Trophoblast cell (in vitro differentiated cells and primary cell): ENCODE measurements around the gene ZBTB40.

Experiments used
- DNase-seq, 2 donors: peaks; one replicate each; pipeline ENCODE4 v3.0.0-alpha.2; 2016
- H2AFZ ChIP-seq: 2 replicates; pipeline ENCODE4 v1.6.1; 2013; ENCODE audit warnings: low read length, moderate library complexity, mild to moderate bottlenecking; ENCODE audit not compliant: insufficient read depth, poor library complexity
- H2AK5ac ChIP-seq: 2 replicates; pipeline ENCODE4 v1.6.1; 2013; ENCODE audit warnings: mild to moderate bottlenecking, low read length
- H2BK120ac ChIP-seq: 2 replicates; pipeline ENCODE4 v1.6.1; 2013; ENCODE audit warnings: low read length, mild to moderate bottlenecking, moderate library complexity; ENCODE audit not compliant: insufficient read depth, poor library complexity
- H2BK12ac ChIP-seq: 2 replicates; pipeline ENCODE4 v1.6.1; 2013; ENCODE audit warnings: mild to moderate bottlenecking, low read length, moderate library complexity
- H2BK5ac ChIP-seq: 2 replicates; pipeline ENCODE4 v1.6.1; 2013; ENCODE audit warnings: low read length, low read depth, moderate library complexity, mild to moderate bottlenecking; ENCODE audit not compliant: poor library complexity
- H3K14ac ChIP-seq: 2 replicates; pipeline ENCODE4 v1.6.1; 2013; ENCODE audit warnings: mild to moderate bottlenecking, low read length
- H3K18ac ChIP-seq: 2 replicates; pipeline ENCODE4 v1.6.1; 2013; ENCODE audit warnings: mild to moderate bottlenecking, low read length
- H3K23ac ChIP-seq: 2 replicates; pipeline ENCODE4 v1.6.1; 2013; ENCODE audit warnings: low read length
- H3K27ac ChIP-seq: 2 replicates; pipeline ENCODE4 v1.5.1; 2013; ENCODE audit warnings: low read depth, mild to moderate bottlenecking, inconsistent platforms, low read length, moderate library complexity
- H3K27me3 ChIP-seq: 2 replicates; pipeline ENCODE4 v1.6.1; 2013; ENCODE audit warnings: inconsistent platforms, mild to moderate bottlenecking, low read length, moderate library complexity; ENCODE audit not compliant: insufficient read depth
- H3K36me3 ChIP-seq, 2 experiments: 1 replicate in 1 of 2; 2 replicates in 1 of 2; pipeline ENCODE4 v1.6.1; 2013; ENCODE audit warnings: low read length in 2 of 2, mild to moderate bottlenecking in 2 of 2, moderate library complexity in 1 of 2; ENCODE audit not compliant: insufficient read depth in 2 of 2, control insufficient read depth in 1 of 2
- H3K4ac ChIP-seq: 2 replicates; pipeline ENCODE4 v1.6.1; 2013; ENCODE audit warnings: low read depth, mild to moderate bottlenecking, low read length, moderate library complexity
- H3K4me1 ChIP-seq, 2 experiments: 1 replicate in 1 of 2; 2 replicates in 1 of 2; pipeline ENCODE4 v1.6.1; 2013; ENCODE audit warnings: low read length in 2 of 2, mild to moderate bottlenecking in 2 of 2, moderate library complexity in 1 of 2; ENCODE audit not compliant: insufficient read depth in 2 of 2, control insufficient read depth in 1 of 2
- H3K4me2 ChIP-seq: 2 replicates; pipeline ENCODE4 v1.6.1; 2013; ENCODE audit warnings: inconsistent platforms, mild to moderate bottlenecking, low read length, moderate library complexity
- H3K4me3 ChIP-seq: 2 replicates; pipeline ENCODE4 v1.5.1; 2013; ENCODE audit warnings: mild to moderate bottlenecking, low read depth, low read length, inconsistent platforms
- H3K79me1 ChIP-seq: one replicate; pipeline ENCODE4 v1.6.1; 2013; ENCODE audit warnings: low read length
- H3K79me2 ChIP-seq: 2 replicates; pipeline ENCODE4 v1.6.1; 2013; ENCODE audit warnings: low read length, mild to moderate bottlenecking; ENCODE audit not compliant: control insufficient read depth, insufficient read depth, poor library complexity
- H3K9ac ChIP-seq: 2 replicates; pipeline ENCODE4 v1.6.1; 2013; ENCODE audit warnings: mild to moderate bottlenecking, low read length
- H3K9me3 ChIP-seq: 2 replicates; pipeline ENCODE4 v1.6.1; 2013; ENCODE audit warnings: low read depth, mild to moderate bottlenecking, control low read depth, inconsistent platforms, low read length; ENCODE audit not compliant: insufficient read depth
- H4K12ac ChIP-seq: 2 replicates; pipeline ENCODE4 v1.6.1; 2013; ENCODE audit warnings: low read depth, mild to moderate bottlenecking, low read length, moderate library complexity
- H4K8ac ChIP-seq: 2 replicates; pipeline ENCODE4 v1.6.1; 2013; ENCODE audit warnings: low read depth, mild to moderate bottlenecking, low read length, moderate library complexity
- H4K91ac ChIP-seq: one replicate; pipeline ENCODE4 v1.6.1; 2013; ENCODE audit warnings: low read depth, mild to moderate bottlenecking, low read length, moderate library complexity
- WGBS: extraction: QIAGEN DNeasy Blood & Tissue Kit; methylation state at CpG from one replicate; pipeline ENCODE4 v1.1.7; 2013; ENCODE audit warnings: missing lambda C conversion rate; ENCODE audit not compliant: insufficient read length, insufficient coverage; ENCODE audit errors: extremely low coverage; 5-methylcytosine and 5-hydroxymethylcytosine counted together

The ZBTB40 gene

DNA sequence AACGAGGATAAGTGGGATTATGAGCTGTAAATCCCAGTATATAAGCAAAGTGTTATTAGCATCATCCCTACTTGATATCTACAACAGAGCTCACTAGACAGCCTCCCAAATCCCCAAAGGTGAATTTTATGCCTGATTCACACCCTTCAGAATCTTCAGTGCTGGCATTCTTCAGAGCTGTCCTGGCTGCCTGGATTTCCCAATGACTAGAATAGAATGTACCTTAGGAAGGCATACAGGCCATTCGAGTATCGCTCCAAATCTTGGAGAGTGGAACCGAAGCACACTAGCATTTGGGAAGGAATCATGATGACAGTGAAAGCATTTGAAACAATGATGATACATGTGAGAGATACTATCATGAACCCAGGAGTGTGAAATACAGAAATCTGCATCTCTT lies 22.3 kb downstream of the ZBTB40 start:
- no peak overlapping the region for H3K4me2 ChIP-seq
- no peak overlapping the region for H3K27ac ChIP-seq
- no peak overlapping the region for H2AFZ ChIP-seq
- no peaks in the 10 kb centered on the region for H3K79me2 ChIP-seq
- no peak overlapping the region for H3K23ac ChIP-seq
- no peak overlapping the region for H2BK5ac ChIP-seq
- no peaks in the 10 kb centered on the region for H3K36me3 ChIP-seq
- no peak overlapping the region for H3K9ac ChIP-seq
- no peak overlapping the region for H3K4me3 ChIP-seq
- peaks cover 3 to 5% of the 10 kb centered on the region in 2 experiments for H3K4me1 ChIP-seq
- no peak overlapping the region for H3K18ac ChIP-seq
- no peak overlapping the region for H2AK5ac ChIP-seq
- WGBS: no CpG with 5 or more reads among the region's 4 CpGs
- H4K12ac ChIP-seq: no peak overlapping the region
- H4K91ac ChIP-seq: no peak overlapping the region
- no peak overlapping the region for H2BK120ac ChIP-seq
- no peaks in the 10 kb centered on the region for H3K27me3 ChIP-seq
- no peak overlapping the region for H3K14ac ChIP-seq
- peaks cover 1% of the 10 kb centered on the region for H3K79me1 ChIP-seq
- no peaks in the 10 kb centered on the region for H3K9me3 ChIP-seq
- H2BK12ac ChIP-seq: no peak overlapping the region
- H4K8ac ChIP-seq: no peak overlapping the region
- DNase-seq: peak; percentile 43 to 73
- H3K4ac ChIP-seq: no peak overlapping the region

DNA sequence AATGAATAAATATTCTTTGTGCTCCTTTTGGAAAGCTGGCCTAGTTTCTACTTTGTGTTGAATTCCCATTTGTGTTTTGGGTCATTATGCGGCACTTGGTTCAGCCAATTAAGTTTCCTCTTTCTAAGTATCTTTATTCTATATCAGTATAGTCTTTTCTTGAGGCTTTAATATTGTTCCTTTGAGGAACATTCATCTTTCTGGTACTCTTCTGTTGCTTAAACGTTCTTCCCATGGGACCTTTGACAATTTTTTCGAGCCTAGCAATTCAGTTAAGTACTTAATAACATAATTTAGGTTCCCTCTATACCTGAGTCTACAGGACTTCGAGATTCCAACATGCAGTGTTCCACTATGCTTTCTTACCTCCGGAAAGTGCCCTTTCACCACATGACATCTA lies 24.9 kb downstream of the ZBTB40 start:
- Histone ChIP-seq H3K4me2 (no peak overlapping the region), H2AK5ac (no peak overlapping the region), H3K23ac (no peak overlapping the region), H3K4me3 (no peak overlapping the region), H3K27me3 (no peaks in the 10 kb centered on the region), H3K27ac (no peak overlapping the region), H2BK120ac (no peak overlapping the region), H3K36me3 (no peaks in the 10 kb centered on the region), H3K79me1 (peaks cover 1% of the 10 kb centered on the region), H2AFZ (no peak overlapping the region), H3K18ac (no peak overlapping the region), H3K4me1 (peaks cover 3 to 5% of the 10 kb centered on the region in 2 experiments), H3K4ac (no peak overlapping the region), H4K8ac (no peak overlapping the region), H3K14ac (no peak overlapping the region), H3K9ac (no peak overlapping the region), H2BK12ac (no peak overlapping the region), H3K9me3 (peaks cover 1% of the 10 kb centered on the region), H4K91ac (no peak overlapping the region), H2BK5ac (no peak overlapping the region), H3K79me2 (no peaks in the 10 kb centered on the region), H4K12ac (no peak overlapping the region)
- no CpG with 5 or more reads among the region's 5 CpGs for WGBS
- no peak for DNase-seq

DNA sequence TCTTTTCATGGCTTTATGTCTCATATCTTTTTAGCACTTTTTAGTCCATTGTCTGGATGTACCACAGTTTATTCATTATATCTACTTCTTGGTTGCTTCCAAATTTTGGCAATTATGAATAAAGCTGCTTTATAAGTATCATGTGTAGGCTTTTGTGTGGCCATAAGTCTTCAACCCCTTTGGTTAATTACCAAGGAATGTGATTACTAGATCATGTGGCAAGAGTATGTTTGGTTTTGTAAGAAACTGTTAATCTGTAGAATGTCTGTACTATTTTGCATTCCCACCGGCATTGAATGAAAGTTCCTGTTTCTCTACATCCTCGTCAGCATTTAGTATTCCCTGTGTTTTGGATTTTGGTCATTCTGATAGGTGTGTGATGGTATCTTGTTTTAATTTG lies 31.5 kb downstream of the ZBTB40 start:
- no peaks in the 10 kb centered on the region for H3K79me2 ChIP-seq
- H3K4me2 ChIP-seq: no peak overlapping the region
- no peak for DNase-seq
- peaks cover 0 to 8% of the 10 kb centered on the region in 2 experiments for H3K4me1 ChIP-seq
- no peak overlapping the region for H3K14ac ChIP-seq
- no peak overlapping the region for H4K91ac ChIP-seq
- H2BK5ac ChIP-seq: no peak overlapping the region
- H2AFZ ChIP-seq: no peak overlapping the region
- H2AK5ac ChIP-seq: no peak overlapping the region
- no peak overlapping the region for H2BK120ac ChIP-seq
- no peak overlapping the region for H3K4me3 ChIP-seq
- no peaks in the 10 kb centered on the region for H3K36me3 ChIP-seq
- no peaks in the 10 kb centered on the region for H3K27me3 ChIP-seq
- no peak overlapping the region for H3K4ac ChIP-seq
- H4K8ac ChIP-seq: no peak overlapping the region
- no peak overlapping the region for H3K9ac ChIP-seq
- no peak overlapping the region for H4K12ac ChIP-seq
- H3K9me3 ChIP-seq: peaks cover 1% of the 10 kb centered on the region
- no peaks in the 10 kb centered on the region for H3K79me1 ChIP-seq
- H2BK12ac ChIP-seq: no peak overlapping the region
- no peak overlapping the region for H3K18ac ChIP-seq
- no CpG with 5 or more reads among the region's 2 CpGs for WGBS
- H3K23ac ChIP-seq: no peak overlapping the region
- H3K27ac ChIP-seq: no peak overlapping the region

DNA sequence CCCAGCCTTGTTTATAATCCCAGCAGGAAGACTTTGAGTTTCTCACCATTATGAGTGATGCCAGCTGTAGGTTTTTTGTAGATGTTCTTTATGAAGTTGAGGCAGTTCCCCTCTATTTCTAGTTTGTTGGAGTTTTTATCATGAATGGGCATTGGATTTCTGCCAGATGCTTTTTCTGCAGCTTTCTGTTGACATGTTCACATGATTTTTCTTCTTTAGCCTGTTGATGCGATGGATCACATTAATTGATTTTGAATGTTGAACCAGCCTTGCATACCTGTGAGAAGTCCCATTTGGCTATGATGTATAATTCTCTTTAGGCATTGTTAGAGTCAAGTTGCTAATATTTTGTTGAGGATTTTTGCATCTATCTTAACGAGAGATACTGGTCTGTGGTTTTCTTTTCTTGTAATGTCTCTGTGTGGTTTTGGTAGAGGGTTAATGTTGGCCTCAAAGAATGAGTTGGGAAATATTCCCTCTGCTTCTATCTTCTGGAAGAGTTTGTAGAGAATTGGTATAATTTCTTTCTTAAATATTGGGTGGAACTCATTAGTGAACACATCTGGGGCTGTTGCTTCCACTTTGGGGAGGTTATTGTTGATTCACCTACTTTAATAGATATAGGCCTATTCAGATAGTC lies 33.2 kb downstream of the ZBTB40 start:
- Histone ChIP-seq H3K27ac (no peak overlapping the region), H3K18ac (no peak overlapping the region), H2BK12ac (no peak overlapping the region), H3K23ac (no peak overlapping the region), H3K4me1 (peaks cover 2 to 13% of the 10 kb centered on the region in 2 experiments), H3K27me3 (no peaks in the 10 kb centered on the region), H2AK5ac (no peak overlapping the region), H4K91ac (no peak overlapping the region), H3K9ac (no peak overlapping the region), H3K4me3 (no peak overlapping the region), H2AFZ (no peak overlapping the region), H3K4ac (no peak overlapping the region), H3K79me2 (peaks cover 3% of the 10 kb centered on the region), H4K8ac (no peak overlapping the region), H3K9me3 (peaks cover under 1% of the 10 kb centered on the region), H3K36me3 (no peaks in the 10 kb centered on the region), H3K4me2 (no peak overlapping the region), H2BK120ac (no peak overlapping the region), H3K14ac (no peak overlapping the region), H4K12ac (no peak overlapping the region), H2BK5ac (no peak overlapping the region), H3K79me1 (no peaks in the 10 kb centered on the region)
- no CpG with 5 or more reads among the region's 2 CpGs for WGBS
- no peak for DNase-seq
